Measurements from ENCODE around the gene COL5A1.

The COL5A1 gene

GRCh38 chr9:134623258-134624066 lies 18.1 kb upstream of the COL5A1 start:
- DNase-seq = peak in 13 of 42 donors; percentile 0 to 40 (median 8)

DNA sequence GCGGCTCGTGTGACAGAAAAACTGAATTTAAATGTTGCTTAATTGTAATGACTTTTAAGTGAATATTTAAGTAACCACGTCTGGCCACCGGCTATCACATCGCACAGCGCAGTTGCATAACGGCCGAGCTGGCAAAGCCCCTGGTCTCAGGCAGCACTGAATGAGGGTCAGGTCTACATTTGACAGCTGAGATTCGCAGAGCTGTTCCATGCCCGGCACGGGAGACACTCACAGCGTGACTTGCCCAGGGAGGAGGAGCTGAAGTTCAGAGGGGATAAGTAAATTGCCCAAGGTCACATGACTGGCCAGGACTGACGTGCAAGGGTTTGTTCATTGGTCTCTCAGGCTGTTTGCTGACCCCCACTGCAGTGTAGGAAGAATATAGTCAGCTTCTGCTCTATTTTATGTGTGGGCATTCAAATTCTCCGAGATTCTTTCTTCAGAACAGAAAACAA lies 17.4 kb upstream of the COL5A1 start:
- intact Hi-C loops (cut with DNase I) = no loop called here
- DNase-seq = peak in 14 of 42 donors; percentile 1 to 28 (median 6)

More at GRCh38 chr9:134623258-134624066, 18.1 kb upstream of the COL5A1 start:
- intact Hi-C loops (cut with DNase I) = no loop called here

DNA sequence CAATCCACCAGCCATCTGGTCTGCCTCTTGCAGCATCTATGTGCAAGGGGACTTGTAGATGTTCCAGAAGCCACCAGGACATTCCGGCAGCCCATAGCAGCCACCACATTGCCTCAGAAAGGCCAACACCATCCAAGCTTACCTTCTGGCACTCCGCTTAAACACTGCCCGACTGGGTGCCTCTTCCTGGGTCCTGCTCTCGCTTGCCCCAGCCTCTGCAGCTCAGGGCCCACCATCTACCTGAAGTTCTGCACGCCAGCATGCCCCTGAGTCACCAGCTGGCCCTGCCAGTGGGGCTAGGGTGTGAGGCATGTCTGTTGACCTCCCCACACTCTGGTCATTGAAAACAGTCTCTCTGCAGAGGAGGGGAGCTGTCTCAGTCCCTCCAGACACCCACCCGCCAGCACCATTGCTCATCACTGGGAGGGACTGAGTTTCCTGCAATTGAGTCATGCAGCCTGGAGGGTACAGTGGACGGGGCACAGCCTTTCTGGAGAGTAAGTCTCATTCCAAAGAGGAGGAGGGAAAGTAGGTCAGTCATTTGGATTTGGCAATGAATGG lies 16.9 kb upstream of the COL5A1 start:
- DNase-seq = peak in 14 of 42 donors; percentile 2 to 53 (median 8)
- intact Hi-C loops (cut with DNase I) = no loop called here

DNA sequence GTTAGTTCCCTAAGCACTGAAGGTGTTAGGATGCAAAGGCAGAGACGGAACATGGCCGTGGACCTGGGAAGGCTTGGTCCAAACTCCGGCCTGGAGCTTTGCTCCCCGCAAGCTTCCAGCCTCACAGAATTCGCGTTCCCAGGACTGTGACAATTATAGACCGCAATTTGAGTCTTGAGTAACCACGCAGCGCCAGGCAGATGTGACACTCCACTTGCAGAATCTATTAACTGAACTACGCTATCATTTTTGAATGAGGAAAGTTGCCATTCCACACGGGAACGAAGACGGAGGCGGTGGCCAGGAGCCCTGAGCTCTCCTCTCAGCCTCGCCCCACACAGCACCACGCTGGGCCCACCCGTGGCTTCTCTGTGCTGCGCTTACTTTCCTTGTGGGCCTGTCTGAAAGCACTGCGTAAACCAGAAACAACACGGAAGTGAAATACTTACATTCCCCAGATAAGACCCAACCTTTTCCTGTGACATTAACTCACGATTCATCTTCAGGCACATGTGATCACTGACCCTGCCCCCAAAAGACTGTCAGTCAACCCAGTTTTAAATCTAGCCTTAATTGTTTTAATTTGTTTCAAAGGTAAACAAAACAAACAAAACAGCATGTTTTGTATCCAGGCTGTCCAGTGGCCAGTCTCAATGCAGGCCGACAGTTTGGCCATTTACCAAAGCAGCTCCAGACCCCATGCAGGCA lies 16.1 kb upstream of the COL5A1 start:
- peak in 11 of 42 donors; percentile 1 to 29 (median 10) for DNase-seq
- intact Hi-C loops (cut with DNase I) = no loop called here

DNA sequence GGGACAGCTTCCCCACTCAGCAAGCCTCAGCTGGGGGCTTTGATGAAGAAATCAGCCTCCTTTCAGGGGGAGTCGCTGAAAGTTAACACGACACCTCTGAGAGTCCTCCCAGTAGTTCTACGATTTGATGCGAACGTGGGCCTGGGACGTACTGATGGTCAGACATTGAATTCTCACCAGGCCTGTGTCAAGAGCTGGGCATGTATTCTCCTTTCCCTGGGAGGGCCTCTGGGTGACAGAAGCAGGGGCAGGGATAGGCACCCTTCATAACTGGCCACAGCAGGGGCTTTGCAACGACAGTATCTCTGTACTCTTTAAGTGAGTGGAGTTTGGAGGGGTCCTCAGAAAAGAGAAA lies 15.6 kb upstream of the COL5A1 start:
- DNase-seq = peak in 7 of 42 donors; percentile 2 to 25 (median 7)
- intact Hi-C loops (cut with DNase I) = no loop called here

DNA sequence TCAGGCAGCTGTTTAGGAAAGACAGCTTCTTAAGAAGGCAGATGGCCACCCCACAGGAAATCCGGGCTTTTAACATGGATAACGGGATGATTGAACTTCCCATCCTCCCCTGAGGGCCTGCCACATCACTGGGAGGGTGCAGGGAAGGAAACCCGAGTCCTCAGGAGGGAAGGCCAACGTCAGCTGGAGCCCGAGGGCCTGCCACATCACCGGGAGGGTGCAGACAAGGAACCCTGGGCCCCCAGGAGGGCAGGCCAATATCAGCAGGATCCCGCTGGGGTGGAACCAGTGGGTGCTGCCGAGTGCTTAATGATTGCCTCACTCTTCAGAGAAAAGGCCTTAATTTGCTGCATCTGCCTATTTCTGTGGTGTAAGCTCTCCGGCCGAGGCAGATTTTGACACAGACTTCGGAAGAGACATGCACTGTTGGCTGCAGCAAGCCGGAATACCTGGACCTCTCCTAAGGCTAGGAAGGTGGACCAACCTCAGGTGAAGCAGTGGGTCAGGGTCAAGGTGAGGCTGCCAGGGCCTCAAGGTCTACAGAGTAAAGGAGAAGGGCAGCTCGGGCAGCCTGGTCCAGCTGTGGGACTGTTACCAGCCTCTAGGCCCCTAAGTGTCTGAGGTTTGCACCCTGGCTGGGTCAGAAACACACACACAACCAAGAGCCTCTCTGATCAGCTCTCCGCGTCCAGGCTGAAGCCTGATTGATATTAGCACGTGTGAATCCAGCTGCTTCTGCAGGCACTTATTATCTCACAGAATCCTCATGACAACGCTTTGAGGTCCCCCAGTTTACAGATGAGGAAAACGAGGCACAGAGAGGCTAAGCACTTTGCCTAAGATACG lies 14.8 kb upstream of the COL5A1 start:
- DNase-seq = peak in 17 of 42 donors; percentile 0 to 28 (median 10)
- intact Hi-C loops (cut with DNase I) = no loop called here

- peak in 13 of 42 donors; percentile 1 to 45 (median 16) for DNase-seq
- intact Hi-C loops (cut with DNase I) = no loop called here
Observed at GRCh38 chr9:134627417-134628353, 13.9 kb upstream of the COL5A1 start.

GRCh38 chr9:134628354-134628736 lies 13.3 kb upstream of the COL5A1 start:
- DNase-seq = peak in 1 of 42 donors; percentile 18
- intact Hi-C loops (cut with DNase I) = no loop called here

- DNase-seq = peak in 5 of 42 donors; percentile 1 to 15 (median 7)
- intact Hi-C loops (cut with DNase I) = no loop called here
Observed at GRCh38 chr9:134629061-134629585, 12.5 kb upstream of the COL5A1 start.

- DNase-seq = peak in 6 of 42 donors; percentile 1 to 23 (median 12)
- intact Hi-C loops (cut with DNase I) = no loop called here
Observed at GRCh38 chr9:134629586-134630392, 11.8 kb upstream of the COL5A1 start.

DNA sequence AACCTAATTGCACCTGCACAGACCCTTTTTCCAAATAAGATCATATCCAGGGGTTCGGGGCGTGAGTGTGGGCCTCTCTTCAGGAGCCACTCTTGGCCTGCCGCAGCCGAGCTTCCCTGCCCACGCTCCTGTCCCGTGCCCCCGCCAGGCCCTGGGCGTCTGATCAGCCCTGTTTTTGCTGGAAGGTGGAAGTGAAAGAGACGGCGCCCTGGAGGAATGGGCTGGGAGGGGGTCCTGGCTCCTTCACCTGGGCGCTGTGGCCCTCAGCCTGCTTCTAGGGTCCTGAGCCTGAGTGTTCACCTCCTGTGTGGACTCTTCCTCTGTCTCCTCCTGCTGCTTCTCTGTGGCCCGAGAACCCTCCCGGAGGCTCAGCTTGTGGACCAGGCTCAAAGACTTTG lies 11.2 kb upstream of the COL5A1 start:
- DNase-seq = peak in 10 of 42 donors; percentile 1 to 29 (median 12)
- intact Hi-C loops (cut with DNase I) = no loop called here

DNA sequence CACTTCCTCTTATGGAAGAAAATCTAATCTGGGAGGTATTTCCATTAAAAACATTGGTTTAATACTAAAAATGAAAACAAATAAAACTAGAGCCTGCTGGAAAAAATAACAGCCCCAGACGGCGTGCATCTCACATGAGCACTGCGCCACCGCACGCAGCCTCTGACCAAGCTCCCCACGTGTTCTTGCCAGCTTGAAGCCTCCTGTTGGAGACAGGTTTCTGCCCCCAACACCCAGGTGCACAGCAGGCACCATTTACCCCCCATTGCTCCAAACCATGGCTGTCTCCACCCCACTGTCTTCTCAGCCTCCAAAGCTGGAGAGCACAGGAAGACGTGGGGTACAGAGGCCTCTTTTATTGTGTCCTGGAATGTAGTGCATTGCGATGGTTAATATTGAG lies 10.7 kb upstream of the COL5A1 start:
- DNase-seq = peak in 9 of 42 donors; percentile 1 to 31 (median 14)
- intact Hi-C loops (cut with DNase I) = no loop called here

DNA sequence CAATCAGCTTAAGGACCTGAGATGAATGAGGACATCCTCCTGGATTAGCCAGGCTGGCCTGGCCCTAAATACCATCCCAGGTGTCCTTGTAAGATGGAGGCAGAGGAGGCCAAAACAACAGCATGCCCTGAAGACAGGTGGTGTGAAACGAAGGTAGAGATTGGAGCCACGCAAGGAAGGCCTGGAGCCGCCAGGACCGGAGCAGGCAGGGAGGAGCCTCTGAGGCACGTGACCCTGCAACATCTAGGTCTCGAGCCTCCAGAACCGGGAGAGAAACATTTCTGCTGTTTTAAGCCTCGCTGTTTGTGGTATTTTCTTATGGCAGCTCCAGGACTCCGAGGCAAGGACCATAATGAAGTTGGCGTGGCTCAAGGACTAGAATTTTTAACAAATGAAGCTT lies 9.7 kb upstream of the COL5A1 start:
- DNase-seq = peak in 9 of 42 donors; percentile 2 to 18 (median 5)

DNA sequence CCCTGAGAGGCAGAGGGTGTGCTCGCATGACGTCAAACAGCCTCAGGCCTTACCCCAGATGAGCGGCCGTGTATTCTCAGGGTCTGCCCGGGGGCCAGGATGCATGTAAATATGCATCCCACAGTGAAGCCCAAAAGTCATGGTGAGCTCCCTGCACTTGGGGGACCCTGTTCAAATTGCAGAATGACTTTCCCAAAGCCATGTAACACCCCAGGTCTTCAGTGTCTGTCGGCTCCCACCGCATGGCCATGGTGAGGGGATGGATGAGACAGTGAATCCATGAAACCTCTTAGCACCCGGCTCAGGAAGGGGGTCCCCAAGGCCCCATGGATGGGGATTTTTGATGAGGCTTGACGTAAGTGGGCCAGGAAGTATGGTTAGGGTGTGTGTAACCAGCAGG lies 9.3 kb upstream of the COL5A1 start:
- DNase-seq = peak in 12 of 42 donors; percentile 1 to 23 (median 6)
- intact Hi-C loops (cut with DNase I) = no loop called here

More for the DNA sequence above, 9.7 kb upstream of the COL5A1 start:
- intact Hi-C loops (cut with DNase I) = no loop called here

DNA sequence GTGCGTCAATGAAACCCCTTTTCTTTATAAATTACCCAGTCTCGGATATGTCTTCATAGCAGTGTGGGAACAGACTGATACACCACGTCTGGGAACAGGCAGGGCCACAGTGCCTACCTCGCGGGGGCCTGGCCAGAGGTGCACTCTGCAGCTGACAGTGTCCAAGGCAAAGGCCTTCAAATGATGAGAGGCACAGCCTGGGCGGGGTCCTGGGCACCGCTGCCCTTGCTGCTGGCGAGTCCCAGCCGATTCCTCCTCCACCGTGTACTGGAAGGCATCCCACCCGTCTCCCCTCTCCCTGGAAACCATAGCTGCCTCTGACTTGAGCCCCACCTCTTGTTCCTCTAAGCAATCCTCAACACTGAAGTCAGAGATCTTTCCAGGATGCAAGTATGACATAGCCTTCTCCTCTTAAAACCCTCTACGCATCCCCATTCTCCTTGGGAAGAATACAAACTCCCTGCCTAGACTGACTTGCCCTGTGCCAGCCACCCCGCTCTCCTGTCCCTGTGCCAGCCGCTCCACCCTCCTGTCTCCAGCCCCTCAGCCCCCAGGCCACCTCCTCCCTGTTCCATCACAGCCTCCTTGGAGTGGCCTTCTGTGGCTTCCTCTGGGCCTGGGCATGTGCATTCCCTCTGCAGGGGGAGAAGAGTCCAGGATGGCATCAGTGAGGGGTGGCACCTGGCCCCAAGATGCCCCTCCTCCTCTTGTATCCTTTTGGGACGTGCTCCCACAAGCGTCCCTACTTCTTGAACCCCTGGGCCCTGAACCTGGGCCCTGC lies 8.1 kb upstream of the COL5A1 start:
- intact Hi-C loops (cut with DNase I) = no loop called here

GRCh38 chr9:134634176-134634575 lies 7.4 kb upstream of the COL5A1 start:
- DNase-seq = peak in 11 of 42 donors; percentile 1 to 18 (median 5)
- intact Hi-C loops (cut with DNase I) = no loop called here

More for the DNA sequence above, 8.1 kb upstream of the COL5A1 start:
- peak in 16 of 42 donors; percentile 1 to 35 (median 7) for DNase-seq
